Astrocyte of the hippocampus (primary cell): Measurements from ENCODE around the gene CRACR2A.

Source experiments
- DNase-seq: peaks from one replicate; pipeline ENCODE4 v3.0.0; 2011; ENCODE audit warnings: low read depth, low spot score

CRACR2A gene

GRCh38 chr12:3753544-3754284, 805 bp upstream of the CRACR2A start:
- DNase-seq, result no peak

GRCh38 chr12:3752096-3752709, 706 bp downstream of the CRACR2A start:
- no peak for DNase-seq

DNA sequence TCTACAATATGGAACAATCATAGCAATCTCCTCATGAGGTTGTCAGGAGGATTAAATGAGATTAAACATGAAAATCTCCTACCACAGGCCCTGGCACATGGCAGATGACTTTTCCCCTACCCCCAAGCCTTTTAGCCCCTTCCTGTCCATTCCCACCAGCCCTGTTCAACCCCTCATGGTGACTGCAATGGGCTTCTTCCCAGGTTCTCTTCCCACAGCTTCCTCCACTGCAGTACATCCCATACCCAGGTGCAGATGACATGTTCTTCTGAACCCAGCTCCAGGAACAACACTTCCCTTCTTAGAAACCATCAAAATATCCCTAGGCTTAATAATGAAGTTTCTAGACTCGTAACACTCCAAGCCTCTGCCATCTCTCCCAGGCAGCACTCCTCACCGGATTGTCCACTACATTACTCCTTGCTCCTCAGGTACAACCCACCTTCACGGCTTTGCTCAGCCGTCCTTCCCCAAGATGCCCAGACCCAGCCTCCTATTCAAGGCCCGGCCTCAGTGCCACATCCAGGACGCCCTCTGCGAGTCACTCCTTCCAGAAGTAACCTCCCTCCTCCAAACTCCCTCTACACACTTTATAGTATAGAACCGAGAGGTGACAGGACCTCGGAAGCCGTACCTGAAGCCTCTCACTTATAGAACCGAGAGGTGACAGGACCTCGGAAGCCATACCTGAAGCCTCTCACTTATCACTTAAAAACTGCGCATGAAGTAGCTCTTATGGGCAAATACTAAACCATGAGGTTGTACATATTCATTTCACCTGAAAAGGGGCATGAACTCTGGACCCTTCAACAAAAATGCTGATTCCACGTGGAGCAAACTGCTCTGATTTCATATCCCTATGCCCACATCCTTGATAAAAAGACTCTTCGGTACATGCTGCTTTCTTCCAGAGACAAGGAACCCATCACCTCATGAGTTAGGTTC, 1.5 kb downstream of the CRACR2A start:
- DNase-seq, result no peak

DNA sequence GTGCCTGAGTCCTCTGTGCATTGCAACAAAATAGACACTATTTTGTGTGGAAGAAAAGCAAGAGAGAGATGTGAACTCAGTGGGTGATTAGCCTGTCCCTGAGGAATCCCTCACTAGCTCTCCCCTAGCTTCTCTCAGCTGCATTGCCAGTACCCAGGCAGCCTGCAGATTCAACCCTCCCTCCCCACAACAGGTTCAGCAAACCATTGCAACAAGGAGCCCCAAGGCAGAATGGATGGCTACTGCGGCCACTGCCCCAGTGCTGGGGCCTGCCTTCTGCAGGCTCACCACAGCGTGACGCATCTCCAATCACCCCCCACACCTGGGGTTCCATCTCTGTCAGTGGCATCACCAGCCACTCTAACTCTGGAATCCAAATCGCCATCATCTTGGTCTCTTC, 2.3 kb downstream of the CRACR2A start:
- DNase-seq, result no peak

GRCh38 chr12:3748620-3749019, 4.3 kb downstream of the CRACR2A start:
- DNase-seq, result no peak

DNA sequence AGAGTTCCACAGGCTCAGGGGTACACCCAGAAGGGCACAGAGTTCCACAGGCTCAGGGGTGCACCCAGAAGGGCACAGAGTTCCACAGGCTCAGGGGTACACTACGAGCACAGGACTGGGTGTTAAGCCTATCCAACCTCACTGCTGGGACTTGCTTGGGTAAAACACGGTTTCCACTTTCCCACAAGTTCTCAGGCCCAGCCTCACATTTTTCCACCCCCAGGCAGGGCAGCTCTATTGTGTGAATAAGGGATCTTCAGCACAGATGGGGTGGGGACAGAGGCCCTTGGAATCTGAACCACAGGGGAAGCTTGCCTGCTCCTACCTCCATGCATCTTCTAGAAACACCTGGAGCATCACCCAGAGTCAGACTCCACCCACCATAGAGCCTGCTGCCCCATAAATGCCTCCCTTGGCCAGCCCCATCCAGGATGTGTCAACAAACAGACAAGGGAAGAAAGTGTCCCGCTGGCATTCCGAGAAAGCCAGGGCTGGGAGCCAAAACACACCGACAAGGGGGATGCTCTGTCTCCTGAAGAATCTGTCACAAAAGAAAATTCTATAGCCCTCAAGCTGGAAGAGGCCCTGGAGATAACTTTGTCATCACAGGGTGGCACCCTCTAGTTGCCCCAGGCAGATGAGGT, 4.8 kb downstream of the CRACR2A start:
- DNase-seq, result no peak

GRCh38 chr12:3747543-3747942, 5.4 kb downstream of the CRACR2A start:
- DNase-seq, result no peak

GRCh38 chr12:3746758-3747157, 6.2 kb downstream of the CRACR2A start:
- DNase-seq, result no peak

GRCh38 chr12:3745152-3745551, 7.8 kb downstream of the CRACR2A start:
- no peak for DNase-seq

GRCh38 chr12:3744229-3744901, 8.5 kb downstream of the CRACR2A start:
- DNase-seq, result no peak

DNA sequence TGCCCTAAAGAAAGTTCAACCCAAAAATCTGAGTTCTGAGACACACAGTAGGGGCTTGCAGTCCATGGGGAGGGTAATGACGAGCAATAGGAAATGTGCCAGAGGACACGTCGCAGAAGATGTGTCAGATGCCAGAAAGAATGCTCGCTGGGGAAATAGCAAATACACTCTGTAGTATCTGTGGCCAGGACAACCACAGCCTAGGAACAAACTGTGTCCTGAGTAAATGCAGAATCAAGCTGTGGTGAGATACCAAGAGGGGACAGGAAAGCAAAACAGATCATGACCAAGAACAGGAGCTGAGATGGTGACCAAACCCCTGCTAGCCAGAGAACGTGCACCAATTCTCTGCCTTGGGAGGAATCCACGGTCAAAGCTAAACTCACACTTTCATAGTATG, 9.1 kb downstream of the CRACR2A start:
- no peak for DNase-seq

DNA sequence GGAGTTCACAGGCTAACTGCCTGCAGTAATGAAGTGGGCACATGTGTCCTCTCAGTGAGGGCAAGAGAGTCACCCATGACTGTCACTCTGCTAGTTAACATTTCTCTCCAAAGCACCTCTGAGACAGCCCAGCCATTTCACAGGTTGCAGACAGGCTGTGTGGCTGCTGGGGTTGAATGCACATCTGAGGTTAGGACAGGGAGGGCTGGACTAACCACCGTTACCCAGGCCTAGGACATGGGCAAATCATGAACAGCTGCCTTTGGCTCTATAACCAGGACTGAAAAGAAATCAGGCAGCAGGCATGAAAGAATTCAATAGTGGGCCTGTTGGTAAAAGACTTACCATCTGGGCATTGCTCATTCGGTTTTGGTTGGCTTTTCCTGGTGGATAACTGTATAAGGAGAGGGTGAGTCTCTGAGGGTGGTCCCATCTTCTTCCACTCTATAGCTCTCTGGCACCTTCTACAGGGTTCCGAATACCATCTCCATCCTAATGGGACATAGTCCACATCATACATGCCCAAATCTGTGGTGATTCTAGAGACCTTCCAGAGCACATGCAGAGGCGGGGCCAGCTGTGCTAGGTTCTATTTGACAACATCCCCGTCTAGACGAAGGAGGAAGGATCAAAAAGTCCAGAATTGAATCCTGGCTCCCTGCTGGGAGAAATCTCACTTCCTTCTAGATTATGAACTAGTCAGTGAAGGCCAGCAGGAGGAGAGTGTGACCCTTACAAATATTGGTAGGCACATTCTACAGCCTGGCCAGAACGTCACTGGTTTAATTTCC, 10.8 kb downstream of the CRACR2A start:
- DNase-seq, result no peak

- DNase-seq, result no peak
These were observed 12.3 kb downstream of the CRACR2A start for GRCh38 chr12:3740480-3741231.

GRCh38 chr12:3735432-3735831, 17.5 kb downstream of the CRACR2A start:
- no peak for DNase-seq

DNA sequence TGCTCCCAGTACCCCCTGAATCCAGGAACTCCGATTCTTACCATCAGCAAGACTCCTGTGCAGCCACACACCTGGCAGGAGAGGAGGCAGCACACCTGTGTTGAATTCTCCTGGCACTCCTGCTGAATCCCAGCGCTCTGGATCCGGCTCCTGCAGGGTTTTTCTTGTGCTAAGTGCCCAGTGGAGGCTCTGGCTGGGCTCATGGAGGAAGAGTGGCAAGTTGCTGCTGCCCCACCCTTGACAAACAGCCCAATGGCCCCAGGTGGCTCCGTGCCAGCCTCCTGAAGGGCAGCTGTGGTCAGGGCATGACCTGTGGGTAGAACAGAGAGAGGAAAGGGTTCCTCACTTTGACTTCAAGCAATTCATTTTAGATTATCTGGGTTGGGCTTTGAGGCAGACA, 20.0 kb downstream of the CRACR2A start:
- no peak for DNase-seq

DNA sequence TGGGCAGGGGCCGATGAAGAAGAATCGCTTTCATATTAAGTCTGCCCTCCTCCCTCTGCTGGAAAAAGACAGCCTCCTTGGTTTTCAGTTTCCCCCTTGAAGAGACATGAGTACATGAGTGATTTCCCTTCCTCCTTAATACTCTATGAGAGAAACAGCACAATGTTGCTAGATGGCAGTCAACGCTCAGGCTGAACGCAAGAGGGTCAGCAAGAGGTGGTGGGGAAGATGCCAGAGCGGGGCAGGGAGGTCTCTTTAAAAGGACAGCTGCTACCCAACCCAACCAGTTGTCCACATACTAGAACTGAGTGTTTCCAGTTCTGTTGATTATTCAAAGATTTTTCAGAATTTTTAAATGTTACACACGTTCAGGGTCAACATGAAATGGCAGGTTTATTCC, 22.8 kb downstream of the CRACR2A start:
- DNase-seq, result no peak

DNA sequence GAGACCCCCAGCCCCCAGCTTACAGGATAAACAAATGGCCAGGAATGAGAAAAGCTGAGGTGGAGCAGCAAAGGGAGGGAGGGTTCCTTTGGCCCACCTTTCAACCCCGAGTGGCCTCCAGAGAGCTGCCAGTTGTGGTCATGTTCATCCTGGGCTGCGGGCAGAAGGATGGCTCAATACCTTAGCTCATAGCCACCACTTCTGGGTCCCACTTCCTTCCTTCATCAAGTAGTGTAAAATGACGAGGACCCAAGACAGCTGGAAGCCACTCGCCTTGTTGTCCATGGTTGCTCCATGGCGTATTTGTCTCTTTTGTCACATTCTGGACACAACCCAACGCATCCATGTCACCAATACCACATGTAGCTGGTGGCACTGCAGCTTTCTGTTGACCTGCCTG, 24.2 kb downstream of the CRACR2A start:
- no peak for DNase-seq

GRCh38 chr12:3727877-3728632, 24.9 kb downstream of the CRACR2A start:
- peak; percentile 16 for DNase-seq

DNA sequence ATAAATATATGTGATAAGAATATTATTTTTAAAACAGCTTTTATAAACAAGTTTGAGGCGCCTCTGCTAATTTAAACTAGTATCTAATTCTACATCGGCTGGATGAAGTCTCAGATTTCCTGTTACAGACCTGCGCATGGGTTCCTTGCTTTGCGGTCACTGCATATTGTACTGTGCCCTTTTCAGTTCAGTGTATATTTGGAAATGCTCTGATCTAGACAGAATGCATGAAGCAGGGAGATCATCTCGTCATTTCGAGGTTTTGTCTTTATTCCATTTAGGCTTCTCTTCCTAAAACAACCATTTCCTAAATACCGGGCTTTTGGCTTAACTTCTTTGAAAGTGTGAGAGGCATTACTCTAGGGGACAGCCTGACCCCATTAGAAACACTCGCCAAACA, 25.6 kb downstream of the CRACR2A start:
- DNase-seq, result no peak
